Heart right ventricle (tissue), 16 donors: ENCODE results near the gene IKZF1. TPM values are rescaled to one million over a fixed set of nuclear protein-coding genes. Genes with fewer than 3 reads are reported as not detected.

ENCODE experiments used
- ATAC-seq, 8 donors: fragments of 200-7000 bp; cut with Tn5 transposase; one replicate each; pipeline ENCODE4 v1.9.1; 2020; ENCODE audit warnings: mild to moderate bottlenecking in 8 of 8, moderate library complexity in 8 of 8, moderate number of reproducible peaks in 1 of 8
- DNase-seq, 2 donors: peaks; one replicate each; pipeline ENCODE4 v3.0.0-alpha.2; 2020
- H3K27ac ChIP-seq, 10 donors: fragments of 200-600 bp; sonication (generic) in 2 of 10; one replicate each; pipeline versions ENCODE4 v1.5.0 to v1.8.0; 2020 to 2022; ENCODE audit warnings: mild to moderate bottlenecking in 3 of 10
- H3K27me3 ChIP-seq, 7 donors: fragments of 200-600 bp; one replicate each; pipeline ENCODE4 v1.8.0; 2021 to 2022; ENCODE audit warnings: mild to moderate bottlenecking in 2 of 7
- H3K36me3 ChIP-seq, 9 donors: fragments of 200-600 bp; sonication (generic) in 1 of 9; one replicate each; pipeline versions ENCODE4 v1.5.0 to v1.8.0; 2020 to 2022; ENCODE audit warnings: mild to moderate bottlenecking in 2 of 9
- H3K4me1 ChIP-seq, 9 donors: fragments of 200-600 bp; sonication (generic) in 1 of 9; one replicate each; pipeline versions ENCODE4 v1.5.0 to v1.8.0; 2020 to 2022; ENCODE audit warnings: mild to moderate bottlenecking in 4 of 9
- H3K4me3 ChIP-seq, 10 donors: fragments of 200-600 bp; sonication (generic) in 2 of 10; one replicate each; pipeline versions ENCODE4 v1.5.0 to v1.8.0; 2020 to 2022; ENCODE audit warnings: mild to moderate bottlenecking in 7 of 10, moderate library complexity in 2 of 10
- H3K9me3 ChIP-seq, 11 donors: fragments of 200-600 bp in 10 of 11; sonication (generic) in 2 of 11; one replicate each; pipeline versions ENCODE4 v1.5.0 to v1.8.0; 2013 to 2022; ENCODE audit warnings: mild to moderate bottlenecking in 2 of 11, control low read depth in 1 of 11, moderate library complexity in 1 of 11
- CTCF ChIP-seq, 9 donors: fragments of 200-600 bp; sonication (generic) in 2 of 9; IDR thresholded peaks; one replicate each; pipeline versions ENCODE4 v1.5.0 to v1.8.0; 2021 to 2022; ENCODE audit warnings: antibody characterized with exemption in 9 of 9, mild to moderate bottlenecking in 5 of 9, moderate library complexity in 1 of 9
- WGBS, 2 donors: extraction: QIAGEN DNeasy Blood & Tissue Kit; methylation state at CpG; one replicate each; pipeline ENCODE4 v1.1.7; 2013; ENCODE audit warnings: inconsistent platforms in 1 of 2; 5-methylcytosine and 5-hydroxymethylcytosine counted together
- intact Hi-C, 10 donors: fragments of 100-400 bp; cut with DNase I; formaldehyde crosslinking; loops; one replicate each; pipeline versions ENCODE4 v1.11.1 to v1.14.2; 2022
- polyA plus RNA-seq, 2 donors: library from polyadenylated mRNA; stranded (reverse); fragments of 200-250 nt; gene quantifications; one replicate each; pipeline ENCODE4 v1.2.3, GENCODE V29; 2013
- total RNA-seq, 10 donors: library from RNA; stranded (reverse); fragmentation: NEBNext Ultra II Directional in 3 of 10; extraction: Animal tissue kit (Norgen Biotek cat#: 25700) in 3 of 10; gene quantifications; one replicate each; pipeline versions ENCODE4 v1.2.1 to v1.2.4, GENCODE V29; 2021 to 2023
- donor health status: Arrhythmogenic right ventricular cardiomyopathy.
- donor health status: ischemic (EF 13 %, LVEDD 7.1; RV severe dilation, severe dysfunction).
- donor health status: healthy with polysubstance abuse.
- donor health status: DM: no; HTN: yes; CAD: no.
- donor health status: DM: no; HTN: no; CAD: no.
- donor health status: ischemic (EF 25% LVEDD 6.9; RV normal size, moderate dysfunction).
- donor health status: ischemic (EF 25% LVEDD 5.7; RV mildly dilated, moderate dysfunction).
- donor health status: healthy.
- donor health status: DM: yes; HTN: yes; CAD: no.
- donor health status: Ischemic cardiomyopathy.
- donor health status: ischemic (EF 35%, LVEDD 5.7; RV mildly dilated, moderate dysfunction).
- donor health status: nonischemic (EF 11% LVEDD 7.7; RV severe dilation, severe dysfunction).
- donor health status: DM: yes; HTN: yes; CAD: no.
- donor health status: PGD.
- donor health status: ischemic (EF 29% LVEDD 5.4; RV normal size, mild dysfunction).
- donor health status: nonischemic (EF 23%, LVEDD 6.1; RV moderate dilation, normal function).

IKZF1 gene
- total and polyA plus RNA-seq, 12 donors: 0.46 to 20.2 (median 1.7) TPM

- H3K27ac ChIP-seq: no peak overlapping the region
- H3K36me3 ChIP-seq: peaks cover 0 to 71% (median 0%) of the 10 kb centered on the region in 9 donors
- peaks cover 0 to 75% (median 39%) of the 10 kb centered on the region in 7 donors for H3K27me3 ChIP-seq
- H3K4me1 ChIP-seq: peaks cover 0 to 43% (median 0%) of the 10 kb centered on the region in 9 donors
- intact Hi-C loops: no loop called here
- H3K9me3 ChIP-seq: no peaks in the 10 kb centered on the region
- 79 to 85% methylated on average over 2 of the region's 2 CpGs for WGBS, 2 donors
- DNase-seq (no peak), ATAC-seq (no peak)
- no peak overlapping the region for H3K4me3 ChIP-seq
- no peak for TF ChIP-seq CTCF (IDR thresholded peaks at IDR 0.05)
These were observed 92.3 kb downstream of the IKZF1 start for GRCh38 chr7:50396856-50397255.

GRCh38 chr7:50397320-50397970 lies 92.9 kb downstream of the IKZF1 start:
- H3K27ac ChIP-seq: no peak overlapping the region
- H3K9me3 ChIP-seq: no peaks in the 10 kb centered on the region
- peaks cover 0 to 71% (median 0%) of the 10 kb centered on the region in 9 donors for H3K36me3 ChIP-seq
- DNase-seq (no peak), ATAC-seq (no peak)
- intact Hi-C loops: no loop called here
- WGBS, 2 donors: 72 to 75% methylated on average over 2 of the region's 2 CpGs
- peaks cover 0 to 38% (median 0%) of the 10 kb centered on the region in 9 donors for H3K4me1 ChIP-seq
- TF ChIP-seq CTCF (IDR thresholded peaks at IDR 0.05): no peak
- peaks cover 0 to 76% (median 45%) of the 10 kb centered on the region in 7 donors for H3K27me3 ChIP-seq
- no peak overlapping the region for H3K4me3 ChIP-seq

- Histone ChIP-seq H3K9me3 (no peaks in the 10 kb centered on the region), H3K36me3 (peaks cover 0 to 71% (median 0%) of the 10 kb centered on the region in 9 donors), H3K4me1 (peaks cover 0 to 34% (median 0%) of the 10 kb centered on the region in 9 donors), H3K27me3 (peaks cover 0 to 77% (median 49%) of the 10 kb centered on the region in 7 donors), H3K27ac (no peak overlapping the region), H3K4me3 (no peak overlapping the region)
- intact Hi-C loops: no loop called here
- DNase-seq (no peak), ATAC-seq (no peak)
- no peak for TF ChIP-seq CTCF (IDR thresholded peaks at IDR 0.05)
- 83 to 85% methylated on average over 1 of the region's 1 CpG for WGBS, 2 donors
These were observed 93.4 kb downstream of the IKZF1 start for GRCh38 chr7:50397971-50398324.

GRCh38 chr7:50399206-50399605 lies 94.7 kb downstream of the IKZF1 start:
- WGBS, 2 donors: 72 to 76% methylated on average over 1 of the region's 1 CpG
- intact Hi-C loops: no loop called here
- Histone ChIP-seq H3K9me3 (no peaks in the 10 kb centered on the region), H3K36me3 (peaks cover 0 to 61% (median 0%) of the 10 kb centered on the region in 9 donors), H3K4me1 (peaks cover 0 to 22% (median 0%) of the 10 kb centered on the region in 9 donors), H3K27ac (no peak overlapping the region), H3K27me3 (peaks cover 0 to 71% (median 51%) of the 10 kb centered on the region in 7 donors), H3K4me3 (no peak overlapping the region)
- TF ChIP-seq CTCF (IDR thresholded peaks at IDR 0.05): no peak
- no peak for ATAC-seq
- no peak for DNase-seq
